ENCODE measurements around the gene FRY. TPM values are rescaled to one million over a fixed set of nuclear protein-coding genes. Genes with fewer than 3 reads are reported as not detected.

The FRY gene
- total RNA-seq, 1 experiment from 2014 or later = 4.7 TPM

DNA sequence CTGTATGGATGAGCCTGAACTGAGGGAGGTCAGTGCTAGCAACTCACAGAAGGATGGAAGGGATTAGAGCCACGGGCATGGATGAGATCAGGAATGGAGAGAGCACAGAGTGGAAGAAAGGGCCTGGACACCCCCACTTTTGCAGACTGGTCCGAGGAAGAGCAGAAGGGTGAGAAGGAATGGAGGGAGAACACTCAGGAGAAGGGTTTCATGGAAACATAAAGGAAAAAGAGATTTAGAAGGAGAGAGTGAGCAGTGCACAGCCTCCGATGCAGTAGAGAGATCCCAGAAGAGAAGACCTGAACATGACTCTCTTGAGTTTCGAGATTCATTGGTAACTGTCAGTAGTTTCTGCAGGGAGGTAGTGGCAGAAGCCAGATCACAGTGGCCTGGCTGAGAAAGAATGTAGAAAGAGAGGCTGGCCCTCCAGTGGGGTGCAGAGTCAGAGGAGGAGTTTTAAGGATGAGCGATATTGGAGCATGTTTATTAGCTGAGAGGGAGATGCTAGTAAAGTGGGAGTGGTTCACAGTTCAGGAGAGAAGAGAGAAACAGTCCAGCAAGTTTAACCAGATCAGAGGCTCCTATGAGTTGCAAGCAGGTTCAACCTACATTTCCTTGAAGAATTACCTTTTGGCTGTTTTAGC lies 174.6 kb downstream of the FRY start:
- Histone ChIP-seq H3K4me3 (no peak overlapping the region), H3K4me2 (no peak overlapping the region), H2AFZ (no peak overlapping the region), H3K4me1 (replicated peaks; ENCODE audit: insufficient read depth) (no peaks in the 10 kb centered on the region), H3K79me2 (ENCODE audit: low read depth) (no peaks in the 10 kb centered on the region), H3F3A (ENCODE audit: insufficient read depth, low read depth) (no peaks in the 10 kb centered on the region), H3K9me3 (ENCODE audit: insufficient read depth, low read depth) (no peaks in the 10 kb centered on the region), H3K27ac (no peak overlapping the region), H3K27me3 (ENCODE audit: insufficient read depth, low read depth) (no peaks in the 10 kb centered on the region), H3K36me3 (ENCODE audit: low read depth) (no peaks in the 10 kb centered on the region), H3K9me2 (ENCODE audit: insufficient read depth) (no peaks in the 10 kb centered on the region), H4K20me1 (ENCODE audit: insufficient read depth) (no peaks in the 10 kb centered on the region)
- ChIA-PET CTCF (no interaction called here), POLR2A (ENCODE audit: unreplicated experiment) (interaction anchor here (0.6 kb wide), 1 partner anchor 184 kb away, joined by 3 read pairs; no protein-coding TSS in a partner anchor)
- peak in 1 of 2 experiments; percentile 58 for DNase-seq
- intact Hi-C loops (cut with micrococcal nuclease; ENCODE audit: unreplicated experiment) = no loop called here
- TF ChIP-seq CTCF (conservative IDR thresholded peaks at IDR 0.05) (no peak), EZH2 (IDR thresholded peaks at IDR 0.05; ENCODE audit: low read depth) (no peak)
- BruUV-seq (replicated peaks) = no TSS peak

DNA sequence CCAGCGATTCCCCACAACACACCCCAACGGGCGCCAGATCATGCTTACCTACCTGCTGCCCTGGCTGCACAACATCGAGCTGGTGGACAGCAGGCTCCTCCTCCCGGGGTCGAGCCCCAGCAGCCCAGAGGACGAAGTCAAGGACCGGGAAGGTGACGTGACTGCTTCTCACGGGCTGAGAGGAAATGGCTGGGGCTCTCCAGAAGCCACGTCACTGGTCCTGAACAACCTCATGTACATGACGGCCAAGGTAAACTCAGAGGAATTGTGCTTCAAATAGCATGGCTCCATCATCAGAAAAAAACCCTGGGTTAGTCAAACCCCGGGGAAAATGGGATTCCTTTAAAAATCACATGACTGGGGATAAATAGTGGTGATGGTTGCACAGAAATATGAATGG lies 177.3 kb downstream of the FRY start:
- Histone ChIP-seq H3K27ac (no peak overlapping the region), H3K4me3 (no peak overlapping the region), H3K4me1 (replicated peaks; ENCODE audit: insufficient read depth) (no peaks in the 10 kb centered on the region), H3K9me3 (ENCODE audit: insufficient read depth, low read depth) (no peaks in the 10 kb centered on the region), H3K79me2 (ENCODE audit: low read depth) (no peaks in the 10 kb centered on the region), H4K20me1 (ENCODE audit: insufficient read depth) (no peaks in the 10 kb centered on the region), H3K9me2 (ENCODE audit: insufficient read depth) (no peaks in the 10 kb centered on the region), H3K4me2 (no peak overlapping the region), H3F3A (ENCODE audit: insufficient read depth, low read depth) (no peaks in the 10 kb centered on the region), H3K27me3 (ENCODE audit: insufficient read depth, low read depth) (no peaks in the 10 kb centered on the region), H2AFZ (no peak overlapping the region), H3K36me3 (ENCODE audit: low read depth) (no peaks in the 10 kb centered on the region)
- BruUV-seq (replicated peaks) = no TSS peak
- POLR2A ChIA-PET (ENCODE audit: unreplicated experiment) = no interaction called here
- no peak for DNase-seq
- TF ChIP-seq EZH2 (IDR thresholded peaks at IDR 0.05; ENCODE audit: low read depth) (no peak), CTCF (conservative IDR thresholded peaks at IDR 0.05) (no peak)
- CTCF ChIA-PET = no interaction called here
- intact Hi-C loops (cut with micrococcal nuclease; ENCODE audit: unreplicated experiment) = no loop called here

GRCh38 chr13:32209652-32210051 lies 178.1 kb downstream of the FRY start:
- no peak for DNase-seq
- Histone ChIP-seq H4K20me1 (ENCODE audit: insufficient read depth) (no peaks in the 10 kb centered on the region), H3K4me1 (replicated peaks; ENCODE audit: insufficient read depth) (no peaks in the 10 kb centered on the region), H3K9me3 (ENCODE audit: insufficient read depth, low read depth) (no peaks in the 10 kb centered on the region), H2AFZ (no peak overlapping the region), H3K9me2 (ENCODE audit: insufficient read depth) (no peaks in the 10 kb centered on the region), H3K36me3 (ENCODE audit: low read depth) (no peaks in the 10 kb centered on the region), H3K4me3 (no peak overlapping the region), H3K79me2 (ENCODE audit: low read depth) (no peaks in the 10 kb centered on the region), H3K4me2 (no peak overlapping the region), H3K27ac (no peak overlapping the region), H3K27me3 (ENCODE audit: insufficient read depth, low read depth) (no peaks in the 10 kb centered on the region), H3F3A (ENCODE audit: insufficient read depth, low read depth) (no peaks in the 10 kb centered on the region)
- ChIA-PET POLR2A (ENCODE audit: unreplicated experiment) (no interaction called here), CTCF (no interaction called here)
- BruUV-seq (replicated peaks) = no TSS peak
- intact Hi-C loops (cut with micrococcal nuclease; ENCODE audit: unreplicated experiment) = no loop called here
- TF ChIP-seq EZH2 (IDR thresholded peaks at IDR 0.05; ENCODE audit: low read depth) (no peak), CTCF (conservative IDR thresholded peaks at IDR 0.05) (no peak)

Measured in PC-9 (cell line).